A673 (cell line): ENCODE measurements around the gene PRPF4.

Experiments used
- CTCF ChIP-seq: fragments of 300-800, 200-600 bp; sonication (generic); conservative IDR thresholded peaks from 2 replicates; pipeline ENCODE4 v1.5.1; 2017; ENCODE audit warnings: low read depth, mild to moderate bottlenecking, antibody characterized with exemption, low read length, moderate library complexity, mixed read lengths
- EZH2 ChIP-seq: fragments of 200-600 bp; sonication (generic); IDR thresholded peaks from 2 replicates; pipeline ENCODE4 v1.6.1; 2017; ENCODE audit warnings: borderline replicate concordance, low read depth, mild to moderate bottlenecking, mixed read lengths, antibody characterized with exemption, low read length; ENCODE audit not compliant: poor library complexity, severe bottlenecking

- TF ChIP-seq CTCF: no peak
- no peak for TF ChIP-seq EZH2
These were observed 31.1 kb downstream of the PRPF4 start for GRCh38 chr9:113306566-113306965.
